PC-3 (cell line): Measurements from ENCODE around the gene PELI2. TPM values are rescaled to one million over a fixed set of nuclear protein-coding genes. Genes with fewer than 3 reads are reported as not detected.

Experiments used
- ATAC-seq: fragments of 200-7000 bp; cut with Tn5 transposase; 2 replicates; pipeline ENCODE4 v1.9.1; 2020; ENCODE audit warnings: mild to moderate bottlenecking, moderate library complexity
- BruUV-seq: library from RNA; stranded (reverse); fragments of 400-500 nt; replicated peaks from 2 replicates; lab custom pipeline; 2021; lab: Mats Ljungman, UMichigan
- CTCF ChIA-PET: fragments of 300-600 bp; sonication (Branson Sonifier 250); formaldehyde crosslinking; loops from one replicate; lab custom pipeline; 2022; ENCODE audit warnings: antibody characterized with exemption; lab: Charles Lee
- POLR2A ChIA-PET: fragments of 300-600 bp; sonication (Branson Sonifier 250); formaldehyde crosslinking; loops from one replicate; lab custom pipeline; 2022; ENCODE audit warnings: antibody characterized with exemption; ENCODE audit not compliant: unreplicated experiment; lab: Charles Lee
- DNase-seq: peaks from one replicate; pipeline ENCODE4 v3.0.0-alpha.2; 2015
- H2AFZ ChIP-seq: fragments of 300-600 bp; sonication (generic); 2 replicates; pipeline ENCODE4 v1.6.0; 2016; ENCODE audit warnings: antibody characterized with exemption, low read length
- H3F3A ChIP-seq: fragments of 300-600 bp; sonication (generic); one replicate; pipeline ENCODE4 v1.6.0; 2017; ENCODE audit warnings: antibody characterized with exemption, low read length, control low read depth, mild to moderate bottlenecking; ENCODE audit not compliant: unreplicated experiment
- H3K27ac ChIP-seq: fragments of 300-600 bp; sonication (generic); 2 replicates; pipeline ENCODE4 v1.5.1; 2016; ENCODE audit warnings: mild to moderate bottlenecking, low read length
- H3K27me3 ChIP-seq: fragments of 300-600 bp; sonication (generic); 2 replicates; pipeline ENCODE4 v1.6.1; 2016; ENCODE audit warnings: low read length, mixed read lengths
- H3K36me3 ChIP-seq: fragments of 300-600 bp; sonication (generic); 2 replicates; pipeline ENCODE4 v1.6.1; 2016; ENCODE audit warnings: low read depth, mixed run types, low read length, mixed read lengths
- H3K4me1 ChIP-seq: fragments of 300-600 bp; sonication (generic); 2 replicates; pipeline ENCODE4 v1.5.1; 2016; ENCODE audit warnings: low read length; ENCODE audit not compliant: insufficient read depth
- H3K4me2 ChIP-seq: fragments of 300-600 bp; sonication (generic); 2 replicates; pipeline ENCODE4 v1.6.0; 2016; ENCODE audit warnings: low read length
- H3K4me3 ChIP-seq: fragments of 300-600 bp; sonication (generic); 2 replicates; pipeline ENCODE4 v1.5.1; 2016; ENCODE audit warnings: mild to moderate bottlenecking, low read length, mixed read lengths
- H3K79me2 ChIP-seq: fragments of 300-600 bp; sonication (generic); 2 replicates; pipeline ENCODE4 v1.6.1; 2017; ENCODE audit warnings: low read length, mixed read lengths
- H3K9ac ChIP-seq: fragments of 300-600 bp; sonication (generic); 2 replicates; pipeline ENCODE4 v1.6.0; 2016; ENCODE audit warnings: mild to moderate bottlenecking, low read length
- H3K9me2 ChIP-seq: fragments of 300-600 bp; sonication (generic); replicated peaks from 2 replicates; pipeline ENCODE4 v1.6.1; 2016; ENCODE audit warnings: mixed run types, low read length, mixed read lengths
- H3K9me3 ChIP-seq: fragments of 300-600 bp; sonication (generic); 2 replicates; pipeline ENCODE4 v1.6.1; 2016; ENCODE audit warnings: low read length, mixed read lengths
- H4K20me1 ChIP-seq: fragments of 300-600 bp; sonication (generic); 2 replicates; pipeline ENCODE4 v1.6.1; 2016; ENCODE audit warnings: low read length, mixed read lengths
- EZH2 ChIP-seq: fragments of 300-600 bp; sonication (generic); IDR thresholded peaks from one replicate; pipeline ENCODE4 v1.6.1; 2017; ENCODE audit warnings: antibody characterized with exemption, mild to moderate bottlenecking, low read length; ENCODE audit not compliant: unreplicated experiment
- EZH2phosphoT487 ChIP-seq: fragments of 300-600 bp; sonication (generic); IDR thresholded peaks from 2 replicates; pipeline ENCODE4 v1.6.1; 2018; ENCODE audit warnings: mild to moderate bottlenecking, antibody characterized with exemption, low read length, borderline replicate concordance
- intact Hi-C: fragments of 100-400 bp; cut with micrococcal nuclease; formaldehyde crosslinking; loops from 2 replicates; pipeline ENCODE4 v1.9.0; 2023
- total RNA-seq: library from RNA; depleted of rRNA; stranded (reverse); fragments of >200 nt; gene quantifications from 2 replicates; pipeline ENCODE4 v1.2.3, GENCODE V29; 2014
- TF ChIP-seq, protein P1 (sequence below): fragments of 300-600 bp; sonication (generic); conservative IDR thresholded peaks from 2 replicates; pipeline ENCODE4 v1.5.1; 2017; ENCODE audit warnings: antibody characterized with exemption, low read depth, mild to moderate bottlenecking, low read length

Gene PELI2
- total RNA-seq, 1 experiment from 2014 or later: 0.11 TPM

DNA sequence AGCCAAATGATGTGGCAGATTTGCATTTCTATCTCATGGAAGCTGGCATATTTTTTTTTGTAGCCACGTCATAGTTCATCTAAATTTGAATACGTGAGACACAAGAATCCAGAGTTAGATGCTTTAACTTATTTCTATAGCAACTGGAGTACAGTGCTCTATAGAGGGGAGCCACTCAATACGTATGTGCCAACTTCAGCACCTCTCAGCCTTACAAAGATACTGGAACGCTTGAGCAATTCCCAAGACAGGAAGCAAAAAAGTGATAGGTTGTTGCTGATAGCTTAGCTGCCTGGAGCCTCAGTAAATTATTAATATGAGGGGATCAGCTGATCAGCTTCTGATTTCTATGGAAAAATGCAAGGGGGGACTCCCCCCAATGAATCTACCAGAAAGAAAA is 24.1 kb upstream of the PELI2 start:
- no TSS peak for BruUV-seq
- POLR2A ChIA-PET: no interaction called here
- Histone ChIP-seq H3K27ac (no peak overlapping the region), H3K4me2 (no peak overlapping the region), H3K4me3 (no peak overlapping the region), H3K36me3 (no peaks in the 10 kb centered on the region), H3K27me3 (peaks cover 100% of the 10 kb centered on the region), H3K79me2 (no peaks in the 10 kb centered on the region), H3F3A (no peaks in the 10 kb centered on the region), H3K9me2 (no peaks in the 10 kb centered on the region), H4K20me1 (no peaks in the 10 kb centered on the region), H3K9ac (no peak overlapping the region), H2AFZ (no peak overlapping the region), H3K9me3 (no peaks in the 10 kb centered on the region), H3K4me1 (no peaks in the 10 kb centered on the region)
- TF ChIP-seq, protein P1, sequence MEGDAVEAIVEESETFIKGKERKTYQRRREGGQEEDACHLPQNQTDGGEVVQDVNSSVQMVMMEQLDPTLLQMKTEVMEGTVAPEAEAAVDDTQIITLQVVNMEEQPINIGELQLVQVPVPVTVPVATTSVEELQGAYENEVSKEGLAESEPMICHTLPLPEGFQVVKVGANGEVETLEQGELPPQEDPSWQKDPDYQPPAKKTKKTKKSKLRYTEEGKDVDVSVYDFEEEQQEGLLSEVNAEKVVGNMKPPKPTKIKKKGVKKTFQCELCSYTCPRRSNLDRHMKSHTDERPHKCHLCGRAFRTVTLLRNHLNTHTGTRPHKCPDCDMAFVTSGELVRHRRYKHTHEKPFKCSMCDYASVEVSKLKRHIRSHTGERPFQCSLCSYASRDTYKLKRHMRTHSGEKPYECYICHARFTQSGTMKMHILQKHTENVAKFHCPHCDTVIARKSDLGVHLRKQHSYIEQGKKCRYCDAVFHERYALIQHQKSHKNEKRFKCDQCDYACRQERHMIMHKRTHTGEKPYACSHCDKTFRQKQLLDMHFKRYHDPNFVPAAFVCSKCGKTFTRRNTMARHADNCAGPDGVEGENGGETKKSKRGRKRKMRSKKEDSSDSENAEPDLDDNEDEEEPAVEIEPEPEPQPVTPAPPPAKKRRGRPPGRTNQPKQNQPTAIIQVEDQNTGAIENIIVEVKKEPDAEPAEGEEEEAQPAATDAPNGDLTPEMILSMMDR: no peak
- TF ChIP-seq EZH2phosphoT487 (no peak), EZH2 (no peak)
- ATAC-seq (no peak), DNase-seq (no peak)
- intact Hi-C loops: no loop called here
- CTCF ChIA-PET: no interaction called here

DNA sequence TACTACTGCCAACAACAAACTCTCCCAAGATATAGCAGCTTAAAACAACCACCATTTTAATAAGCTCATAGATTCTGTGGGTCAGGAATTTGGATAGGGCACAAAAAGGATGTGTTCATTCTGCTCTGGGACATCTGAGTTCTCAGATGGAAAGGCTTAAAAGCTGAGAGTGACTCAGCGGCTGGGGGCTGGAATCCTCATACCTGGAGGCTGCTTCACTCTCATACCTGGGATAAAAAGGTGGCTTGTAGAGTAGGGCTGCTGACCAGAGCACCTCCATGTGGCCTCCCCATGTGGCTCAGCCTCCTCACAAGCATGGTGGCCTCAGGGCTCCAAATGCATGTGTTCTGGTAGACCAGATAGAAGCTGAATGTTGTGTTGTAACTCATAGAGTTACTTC is 20.2 kb upstream of the PELI2 start:
- TF ChIP-seq EZH2 (no peak), EZH2phosphoT487 (no peak)
- TF ChIP-seq, protein P1: no peak
- no peaks in the 10 kb centered on the region for H3K9me2 ChIP-seq
- H2AFZ ChIP-seq: no peak overlapping the region
- no peak overlapping the region for H3K4me2 ChIP-seq
- no peak for ATAC-seq
- no peak overlapping the region for H3K9ac ChIP-seq
- no peaks in the 10 kb centered on the region for H3K4me1 ChIP-seq
- no peaks in the 10 kb centered on the region for H3F3A ChIP-seq
- H4K20me1 ChIP-seq: no peaks in the 10 kb centered on the region
- no peaks in the 10 kb centered on the region for H3K9me3 ChIP-seq
- POLR2A ChIA-PET: no interaction called here
- intact Hi-C loops: no loop called here
- H3K27me3 ChIP-seq: peaks cover 91% of the 10 kb centered on the region
- DNase-seq: no peak
- no peaks in the 10 kb centered on the region for H3K79me2 ChIP-seq
- H3K36me3 ChIP-seq: no peaks in the 10 kb centered on the region
- H3K27ac ChIP-seq: no peak overlapping the region
- no TSS peak for BruUV-seq
- CTCF ChIA-PET: no interaction called here
- no peak overlapping the region for H3K4me3 ChIP-seq

DNA sequence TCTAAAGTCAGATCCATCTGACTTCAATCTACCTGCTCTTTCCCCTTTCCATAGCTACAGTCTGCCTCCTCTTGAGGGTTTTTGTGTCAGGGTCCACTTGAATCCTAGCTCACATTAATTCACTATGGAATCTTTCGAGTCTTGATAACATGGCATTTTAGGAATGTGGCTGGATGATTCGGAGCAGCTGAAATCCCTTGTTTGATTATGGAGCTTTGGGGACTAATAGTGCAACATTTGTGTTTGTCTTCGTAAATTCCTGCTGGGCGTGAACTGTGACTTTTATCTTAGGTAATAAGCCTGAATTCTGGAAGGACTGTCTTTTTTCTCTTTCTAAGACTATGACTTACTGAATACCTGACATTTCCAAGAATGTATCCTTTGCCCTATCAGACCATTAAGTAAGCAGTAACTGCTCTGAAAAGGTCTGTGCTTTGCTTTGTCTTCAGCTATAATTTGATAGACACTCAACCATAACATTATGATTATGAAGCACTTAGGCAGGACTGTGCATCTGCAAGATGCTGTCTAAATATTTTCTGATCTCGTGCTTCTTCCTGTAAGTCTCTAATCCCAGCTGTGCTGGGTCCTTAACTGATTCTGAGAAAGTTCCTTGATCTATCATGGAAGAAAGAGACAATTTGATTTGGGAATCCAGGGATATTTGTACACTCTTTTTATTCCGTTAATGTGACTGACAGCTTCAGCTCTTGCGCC is 19.0 kb upstream of the PELI2 start:
- BruUV-seq: no TSS peak
- Histone ChIP-seq H3K27ac (no peak overlapping the region), H3K9me2 (no peaks in the 10 kb centered on the region), H4K20me1 (no peaks in the 10 kb centered on the region), H2AFZ (no peak overlapping the region), H3K27me3 (peaks cover 88% of the 10 kb centered on the region), H3K9me3 (no peaks in the 10 kb centered on the region), H3K9ac (no peak overlapping the region), H3F3A (no peaks in the 10 kb centered on the region), H3K79me2 (no peaks in the 10 kb centered on the region), H3K4me2 (no peak overlapping the region), H3K36me3 (no peaks in the 10 kb centered on the region), H3K4me1 (no peaks in the 10 kb centered on the region), H3K4me3 (no peak overlapping the region)
- ATAC-seq (no peak), DNase-seq (no peak)
- ChIA-PET CTCF (no interaction called here), POLR2A (interaction anchor here (0.7 kb wide), 1 partner anchor 10 kb away, joined by 3 read pairs; no protein-coding TSS in a partner anchor)
- no peak for TF ChIP-seq EZH2
- TF ChIP-seq, protein P1: no peak
- TF ChIP-seq EZH2phosphoT487: no peak
- intact Hi-C loops: no loop called here
